Glomerular visceral epithelial cell (primary cell): Measurements from ENCODE around the gene FAM240B.

Experiments used
- DNase-seq: peaks from one replicate; pipeline ENCODE4 v3.0.0-alpha.2; 2016; ENCODE audit errors: extremely low spot score

FAM240B gene

DNA sequence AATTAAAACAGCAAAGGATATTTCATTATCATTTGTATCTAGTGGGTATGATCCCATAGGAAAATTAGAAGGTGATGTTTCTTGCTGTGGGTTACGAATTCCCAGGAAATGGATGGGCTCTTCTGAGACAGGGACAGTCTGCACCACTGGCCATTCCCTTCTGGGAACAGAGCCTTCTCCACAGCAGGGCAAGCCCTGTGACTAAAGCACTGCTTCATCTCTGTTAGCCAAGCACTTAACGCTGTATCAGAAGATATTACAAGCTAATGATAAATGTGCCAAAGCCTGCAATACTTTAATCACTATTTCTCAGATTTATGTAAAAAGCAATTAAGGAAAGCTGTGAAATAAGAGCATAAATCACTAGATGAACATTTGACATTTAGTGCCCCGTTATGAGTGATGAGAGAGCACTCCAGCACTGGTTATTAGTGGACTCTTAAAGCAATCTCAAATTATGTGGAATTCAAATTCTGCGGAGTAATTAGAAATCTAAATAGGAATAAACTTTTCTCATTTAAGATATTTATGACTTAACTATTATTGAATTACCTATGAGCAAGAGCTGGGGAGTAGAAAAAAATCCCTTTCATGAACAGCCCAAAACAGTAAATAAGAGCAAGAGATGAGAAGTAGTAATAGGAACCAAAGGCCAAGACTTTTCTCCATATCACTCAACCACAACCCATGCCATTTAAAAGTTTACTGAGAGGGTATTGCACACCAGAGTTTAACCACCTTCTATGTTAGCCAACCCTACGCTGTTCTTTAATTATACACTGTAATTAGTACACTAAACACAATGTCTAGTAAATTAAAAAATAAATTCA, 49.2 kb downstream of the FAM240B start:
- no peak for DNase-seq

DNA sequence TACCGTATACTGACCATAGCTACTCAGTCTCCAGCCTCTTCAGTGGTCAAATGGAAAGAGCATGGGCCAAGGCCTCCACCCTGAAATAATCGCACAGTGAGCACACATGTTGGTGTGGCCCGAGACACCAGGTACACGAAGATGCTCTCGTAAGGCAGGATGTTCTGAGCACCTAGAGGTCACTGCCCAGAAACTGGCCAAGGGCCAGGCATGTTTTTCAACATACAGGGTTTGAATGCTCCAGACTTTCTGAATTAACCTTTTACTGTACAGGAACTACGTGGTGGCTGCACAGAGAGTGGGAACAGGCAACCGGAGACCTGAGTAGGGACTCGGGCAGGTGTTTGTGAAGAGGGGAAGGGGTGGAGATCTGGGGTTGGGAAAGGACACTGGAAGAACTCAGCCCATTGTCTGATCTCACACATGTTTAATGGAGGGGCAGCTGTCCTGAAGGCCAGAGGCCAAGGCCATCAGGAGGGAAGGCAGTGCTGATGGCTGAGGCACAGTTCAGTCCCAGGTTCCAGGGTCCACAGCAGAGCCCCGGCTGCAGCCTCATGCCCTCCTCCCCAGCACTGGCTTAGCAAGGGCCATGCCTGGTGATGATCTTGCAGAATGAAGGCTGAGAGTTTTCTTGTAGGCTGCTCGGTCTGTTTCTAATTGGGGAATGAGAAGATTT, 51.0 kb downstream of the FAM240B start:
- no peak for DNase-seq

DNA sequence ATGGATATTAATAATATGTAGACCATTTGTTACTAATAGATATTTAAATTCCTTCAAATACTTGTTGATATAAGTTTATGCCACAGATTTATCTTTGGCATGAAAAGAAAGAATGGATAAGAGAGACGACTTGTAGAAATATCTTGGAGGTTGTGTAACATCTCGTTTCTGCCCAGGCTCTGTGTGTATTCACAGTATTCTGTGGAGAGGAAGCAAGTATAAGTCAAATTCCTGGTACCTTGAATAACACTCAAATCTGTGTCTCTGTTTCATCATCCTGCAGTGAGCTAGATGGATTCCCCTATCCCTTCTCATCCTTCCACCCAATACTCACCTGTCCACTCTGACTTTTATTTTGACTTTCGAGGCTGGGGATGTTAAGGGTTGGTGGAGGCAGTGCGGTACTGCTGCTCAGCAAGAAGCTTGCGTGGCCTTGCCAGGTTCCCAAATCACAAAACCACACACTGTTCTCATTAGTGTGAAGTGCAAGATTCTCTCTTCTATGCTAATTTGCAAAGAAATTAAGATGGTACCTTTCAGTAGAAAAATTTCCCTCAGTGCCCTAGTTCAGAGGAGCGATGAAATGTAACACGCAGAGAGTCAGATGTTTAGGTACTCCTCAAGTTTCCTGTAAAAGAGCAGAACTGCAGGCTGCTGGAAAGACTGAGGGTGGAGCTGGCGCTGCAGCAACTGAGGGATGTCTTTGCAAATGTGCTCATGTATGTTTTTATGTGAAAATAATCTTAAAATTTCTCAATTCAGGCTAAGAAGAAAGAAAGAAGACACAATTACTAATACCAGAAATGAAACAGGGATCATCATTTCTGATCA, 57.0 kb downstream of the FAM240B start:
- peak; percentile 29 for DNase-seq

DNA sequence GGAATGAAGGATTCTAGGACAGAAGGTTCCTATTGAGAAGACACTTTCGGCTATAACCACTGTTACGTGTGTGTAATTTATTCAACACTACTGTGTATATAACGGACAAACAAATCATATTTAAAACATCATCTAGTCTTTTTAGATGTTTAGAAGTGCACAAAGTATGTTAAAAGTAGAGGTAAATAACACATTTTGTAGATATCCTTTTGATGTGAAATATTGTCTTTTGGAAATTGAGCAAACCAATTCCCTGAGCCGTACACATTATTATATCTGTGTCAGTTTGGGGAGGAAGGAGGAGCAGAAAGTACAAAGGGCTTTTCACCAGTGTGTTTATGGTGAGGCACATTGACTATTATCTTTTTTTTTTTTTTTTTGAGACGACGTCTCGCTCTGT, 60.4 kb downstream of the FAM240B start:
- no peak for DNase-seq

DNA sequence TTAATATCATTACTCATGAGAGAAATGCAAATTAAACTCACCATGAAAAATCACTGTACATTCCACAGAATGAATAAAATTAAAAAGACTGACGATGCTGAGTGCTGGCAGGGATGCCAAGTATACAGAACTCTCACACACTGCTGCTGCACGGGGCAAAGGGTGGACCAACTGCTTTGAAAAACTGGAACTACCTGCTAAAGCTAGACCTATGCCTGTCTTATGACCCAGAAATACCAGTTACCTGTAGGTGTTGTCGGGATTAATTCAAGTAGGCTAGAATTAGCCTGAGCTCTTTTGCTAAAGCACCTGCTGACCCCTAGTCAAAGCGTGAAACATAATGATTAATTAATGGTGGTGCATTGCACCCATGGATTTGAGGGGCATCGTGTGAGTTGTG, 63.0 kb downstream of the FAM240B start:
- no peak for DNase-seq

DNA sequence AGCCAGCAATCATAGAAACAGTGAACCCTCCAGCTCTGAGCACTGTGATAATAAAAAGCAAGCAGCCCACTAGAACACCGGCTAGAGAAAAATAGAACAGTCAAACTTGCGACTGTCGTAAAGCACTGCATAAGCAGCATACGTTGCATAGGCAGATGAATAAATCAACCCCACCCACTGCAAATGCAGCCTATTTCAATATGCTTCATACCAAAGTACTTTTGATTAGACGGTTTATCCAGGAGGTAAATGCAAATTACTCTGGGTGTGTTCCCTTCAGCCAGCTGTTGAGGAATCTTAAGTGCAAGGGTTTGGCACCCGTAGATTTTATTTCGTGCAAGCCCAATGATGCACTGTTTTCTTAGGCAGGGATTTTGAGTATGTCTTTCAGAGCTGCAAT, 67.4 kb downstream of the FAM240B start:
- no peak for DNase-seq

DNA sequence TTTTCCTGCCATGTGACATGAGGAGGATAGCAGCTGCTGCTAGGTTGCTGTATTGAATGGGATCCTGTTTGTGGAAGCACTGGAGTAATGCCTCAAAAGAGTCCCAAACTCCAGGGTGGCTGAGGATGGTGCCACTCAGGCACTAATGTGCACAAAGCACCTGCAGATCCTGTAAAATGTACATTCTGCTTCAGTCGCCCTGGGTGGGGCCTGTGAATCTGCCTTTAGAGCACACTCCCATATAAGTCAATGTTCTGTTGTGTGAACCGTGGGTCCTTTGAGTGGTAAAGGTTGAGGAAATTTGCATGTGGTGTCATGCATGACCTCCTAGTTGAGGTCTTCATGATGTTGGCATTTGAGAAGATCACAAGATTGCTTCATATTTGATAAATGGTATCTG, 67.9 kb downstream of the FAM240B start:
- no peak for DNase-seq

DNA sequence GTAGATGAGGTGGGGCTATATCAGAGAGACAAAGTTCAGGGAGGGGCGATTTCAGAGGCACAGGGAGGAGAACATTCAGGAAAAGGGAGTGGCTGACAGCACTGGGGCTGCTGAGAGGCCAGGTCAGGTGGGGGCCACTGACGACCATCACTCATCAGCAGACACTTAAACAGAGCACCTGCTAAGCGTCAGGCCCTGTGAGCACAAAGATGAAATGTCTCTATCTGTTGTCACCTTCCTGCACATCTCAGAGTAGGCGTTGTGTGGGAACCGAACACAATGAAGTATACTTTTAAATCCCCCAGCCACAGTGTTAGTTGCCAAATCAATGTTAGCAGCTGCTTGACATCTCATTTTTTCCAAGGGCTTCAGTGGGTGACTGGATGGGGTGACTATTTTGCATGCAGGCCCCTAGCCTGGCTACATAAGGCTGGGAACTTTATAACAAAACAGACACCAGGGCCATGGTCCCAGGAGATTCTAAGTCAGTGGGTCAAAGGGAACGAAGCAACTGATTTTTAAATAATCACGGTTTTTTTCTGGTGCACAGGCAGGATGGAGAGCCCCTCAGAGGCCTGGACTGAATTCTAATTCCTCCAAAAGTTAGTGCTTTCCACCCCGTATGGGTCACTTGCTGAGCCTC, 68.4 kb downstream of the FAM240B start:
- DNase-seq = no peak

DNA sequence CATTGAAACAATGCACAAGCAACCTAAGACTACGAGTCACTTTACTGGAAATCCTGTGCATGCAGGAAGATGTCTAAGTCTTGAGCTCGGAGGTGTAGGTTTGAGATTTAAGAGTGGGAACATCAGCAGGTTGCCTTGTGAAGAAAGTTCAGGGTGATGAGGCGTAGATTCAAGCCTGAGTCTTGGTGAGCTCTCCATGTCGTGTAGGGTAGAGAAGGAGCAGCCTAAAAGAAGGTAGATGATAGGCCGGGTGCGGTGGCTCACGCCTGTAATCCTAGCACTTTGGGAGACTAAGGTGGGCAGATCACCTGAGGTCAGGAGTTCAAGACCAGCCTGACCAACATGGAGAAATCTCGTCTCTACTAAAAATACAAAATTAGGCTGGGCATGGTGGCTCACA, 69.4 kb downstream of the FAM240B start:
- no peak for DNase-seq

DNA sequence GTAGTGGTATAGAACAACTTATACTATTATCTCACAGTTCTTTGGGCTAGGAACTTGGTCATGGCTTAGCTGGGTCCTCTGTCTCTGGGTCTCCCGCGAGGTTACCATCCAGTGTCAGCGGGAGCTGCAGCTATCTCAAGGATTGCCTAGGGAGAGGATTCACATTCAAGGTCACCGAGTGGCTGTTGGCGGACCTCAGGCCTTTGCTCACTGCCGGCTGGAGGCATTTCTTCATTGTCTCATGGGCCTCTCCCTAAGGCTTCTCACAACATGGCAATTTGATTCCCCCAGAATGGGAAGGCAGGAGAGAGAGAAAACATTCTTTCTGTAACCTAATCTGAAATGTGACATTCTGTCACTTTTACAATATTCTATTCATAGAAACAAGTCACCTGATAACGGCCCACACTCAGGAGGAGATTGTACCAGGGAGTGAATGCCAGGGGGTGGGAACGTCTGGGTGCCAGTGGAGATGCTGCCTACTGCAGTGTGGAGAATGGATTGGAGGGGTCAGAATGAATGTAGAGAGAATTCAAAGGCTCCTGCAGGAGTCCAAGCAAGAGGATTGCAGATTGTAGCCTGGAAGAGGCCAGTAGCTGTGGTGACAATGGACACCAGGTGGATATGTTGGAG, 70.1 kb downstream of the FAM240B start:
- no peak for DNase-seq

DNA sequence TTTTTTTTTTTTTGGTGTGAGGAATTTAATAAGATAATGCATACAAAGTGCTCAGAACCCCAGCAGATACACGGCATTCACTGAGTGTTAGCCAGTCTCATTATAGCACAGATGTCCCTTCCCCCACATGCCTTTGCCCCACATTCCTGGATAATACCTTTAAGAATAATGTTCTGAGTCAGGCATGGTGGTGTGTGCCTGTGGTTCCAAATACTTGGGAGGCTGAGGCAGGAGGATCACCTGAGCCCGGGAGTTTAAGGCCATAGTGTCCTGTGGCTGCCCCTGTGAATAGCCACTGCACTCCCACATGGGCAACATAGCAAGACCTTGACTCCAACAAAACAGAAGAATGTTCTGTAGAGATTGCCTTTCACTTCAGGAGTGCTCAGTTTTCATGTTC, 75.3 kb downstream of the FAM240B start:
- DNase-seq = no peak
